ENCODE results near the gene MROH2A. TPM values are rescaled to one million over a fixed set of nuclear protein-coding genes. Genes with fewer than 3 reads are reported as not detected.
"Not testable (repeated sequence)": the region's sequence is repeated elsewhere in the genome, so short reads cannot be mapped to it uniquely, and the experiment has no call there.

Gene MROH2A
- polyA plus RNA-seq, 3 donors = 0.09 to 2.2 (median 0.14) TPM

- H3K27ac ChIP-seq (ENCODE audit: low read depth, low read length) = no peak overlapping the region
- 64 to 88% (median 78%) methylated on average over 4 of the region's 4 CpGs for WGBS, 3 donors
Observed at GRCh38 chr2:233862261-233862768, 84.2 kb downstream of the MROH2A start.

GRCh38 chr2:233865838-233866237 is 87.7 kb downstream of the MROH2A start:
- no peak overlapping the region for H3K27ac ChIP-seq (ENCODE audit: low read depth, low read length)
- 92 to 100% (median 95%) methylated on average over 3 of the region's 3 CpGs for WGBS, 3 donors

GRCh38 chr2:233866479-233866878 is 88.3 kb downstream of the MROH2A start:
- WGBS, 3 donors = 94 to 99% (median 97%) methylated on average over 11 of the region's 11 CpGs
- no peak overlapping the region for H3K27ac ChIP-seq (ENCODE audit: low read depth, low read length)

- H3K27ac ChIP-seq (ENCODE audit: low read depth, low read length) = no peak within 1 kb of the TSS
Observed at GRCh38 chr2:233867993-233868532, 89.9 kb downstream of the MROH2A start, which contains the start of gene MSL3B. Gene MSL3B, minus strand, starts transcription at chr2:233868386.

GRCh38 chr2:233871432-233871831 is 93.3 kb downstream of the MROH2A start:
- 51 to 64% (median 55%) methylated on average over 4 of the region's 4 CpGs for WGBS, 3 donors
- no peak overlapping the region for H3K27ac ChIP-seq (ENCODE audit: low read depth, low read length)

More at GRCh38 chr2:233867993-233868532, 89.9 kb downstream of the MROH2A start, which contains the start of gene MSL3B:
- 7 to 13% (median 11%) methylated on average over 50 of the region's 50 CpGs for WGBS, 3 donors

GRCh38 chr2:233872125-233872524 is 94.0 kb downstream of the MROH2A start:
- WGBS, 3 donors = 32 to 50% (median 34%) methylated on average over 2 of the region's 2 CpGs
- H3K27ac ChIP-seq (ENCODE audit: low read depth, low read length) = not testable (repeated sequence)

GRCh38 chr2:233882353-233882752 is 104.2 kb downstream of the MROH2A start:
- H3K27ac ChIP-seq (ENCODE audit: low read depth, low read length) = no peak overlapping the region

Other genes starting within 250 kb of the MROH2A start
- gene USP40, start 211.5 kb upstream of the MROH2A start, polyA plus RNA-seq = 10 to 100 TPM; 11.5 to 26.4 (median 16.2) TPM
- not detected for gene UGT1A8, start 160.7 kb upstream of the MROH2A start, polyA plus RNA-seq
- under 1 TPM in 1 of 3 donors, not detected in 2; 0.59 TPM for gene UGT1A10, start 141.9 kb upstream of the MROH2A start, polyA plus RNA-seq
- gene UGT1A9, start 106.4 kb upstream of the MROH2A start, polyA plus RNA-seq = not detected
- not detected for gene UGT1A7, start 96.4 kb upstream of the MROH2A start, polyA plus RNA-seq
- gene UGT1A6, start 85.4 kb upstream of the MROH2A start, polyA plus RNA-seq = under 1 TPM in 2 of 3 donors, not detected in 1; 0.39 to 0.79 TPM
- gene UGT1A5, start 65.4 kb upstream of the MROH2A start, polyA plus RNA-seq = under 1 TPM in 1 of 3 donors, not detected in 2; 0.04 TPM
- not detected for gene UGT1A4, start 59.6 kb upstream of the MROH2A start, polyA plus RNA-seq
- gene UGT1A3, start 49.3 kb upstream of the MROH2A start, polyA plus RNA-seq = not detected
- under 1 TPM in 2 of 3 donors, not detected in 1; 0.03 to 0.06 TPM for gene UGT1A1, start 18.1 kb upstream of the MROH2A start, polyA plus RNA-seq
- under 1 TPM in 2 of 3 donors, not detected in 1; 0.07 to 0.16 TPM for gene HJURP, start 76.2 kb downstream of the MROH2A start, polyA plus RNA-seq
- gene TRPM8, start 139.0 kb downstream of the MROH2A start, polyA plus RNA-seq = under 1 TPM in 1 of 3 donors, not detected in 2; 0.12 TPM

Data from adipose tissue (tissue), 3 donors.